ENCODE data around the gene HES2. TPM values are rescaled to one million over a fixed set of nuclear protein-coding genes. Genes with fewer than 3 reads are reported as not detected.

The HES2 gene
- total RNA-seq, 1 experiment from 2014 or later = 1.2 TPM

DNA sequence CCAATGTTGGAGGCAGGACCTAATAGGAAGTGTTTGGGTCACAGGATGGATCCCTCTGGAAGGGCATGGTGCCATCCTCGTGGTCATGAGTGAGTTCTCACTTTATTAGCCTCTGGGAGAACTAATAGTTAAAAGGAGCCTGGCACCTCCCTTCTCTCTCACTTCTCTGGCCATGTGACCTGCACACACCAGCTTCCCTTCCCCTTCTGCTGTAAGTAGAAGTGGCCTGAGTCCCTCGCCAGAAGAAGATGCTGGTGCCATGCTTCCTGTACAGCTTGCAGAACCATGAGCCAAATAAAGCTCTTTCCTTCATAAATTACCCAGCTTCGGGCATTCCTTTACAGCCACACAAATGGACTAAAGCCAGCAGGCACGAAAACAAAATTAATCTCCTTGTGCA lies 49.7 kb downstream of the HES2 start:
- Histone ChIP-seq H2AK5ac (ENCODE audit: insufficient read length, low read length) (no peak overlapping the region), H3K4me2 (ENCODE audit: insufficient read depth, insufficient read length, low read length) (no peak overlapping the region), H3K27ac (ENCODE audit: insufficient read length, low read depth, low read length) (no peak overlapping the region), H2BK12ac (ENCODE audit: insufficient read length, low read depth, low read length) (no peak overlapping the region), H3K4ac (ENCODE audit: low read depth, low read length) (no peak overlapping the region), H3K9ac (ENCODE audit: extremely low read depth, insufficient read length, low read length) (no peak overlapping the region), H3K79me1 (ENCODE audit: insufficient read depth, low read depth, low read length, poor library complexity, severe bottlenecking) (peaks cover 11% of the 10 kb centered on the region), H4K91ac (ENCODE audit: insufficient read length, low read depth, low read length) (no peak overlapping the region), H3K23ac (ENCODE audit: insufficient read length, low read depth, low read length) (no peak overlapping the region), H3K79me2 (ENCODE audit: insufficient read depth, low read length) (peaks cover 13% of the 10 kb centered on the region; the same call in 1 of the 2 replicates), H4K20me1 (ENCODE audit: control insufficient read depth, insufficient read depth, insufficient read length) (no peaks in the 10 kb centered on the region), H3K9me3 (ENCODE audit: control insufficient read depth, low read depth, low read length) (no peaks in the 10 kb centered on the region), H3K14ac (ENCODE audit: insufficient read depth, low read length) (no peak overlapping the region), H3K4me1 (ENCODE audit: insufficient read depth, low read length) (no peaks in the 10 kb centered on the region), H4K8ac (replicated peaks; ENCODE audit: insufficient read length, low read depth, low read length) (no peak overlapping the region), H3T11ph (ENCODE audit: low read length) (no peak overlapping the region), H4K5ac (ENCODE audit: insufficient read length, low read depth, low read length) (no peak overlapping the region), H3K18ac (ENCODE audit: insufficient read length, low read depth, low read length) (no peak overlapping the region), H2AFZ (ENCODE audit: low read length) (no peak overlapping the region), H3K23me2 (ENCODE audit: insufficient read length, low read depth, low read length, poor library complexity, severe bottlenecking) (no peaks in the 10 kb centered on the region), H2BK15ac (ENCODE audit: low read depth, low read length) (no peak overlapping the region), H2BK120ac (ENCODE audit: low read depth, low read length, poor library complexity, severe bottlenecking) (no peak overlapping the region), H3K56ac (ENCODE audit: insufficient read length, low read depth, low read length) (no peak overlapping the region), H2BK20ac (ENCODE audit: low read depth, low read length, poor library complexity, severe bottlenecking) (no peak overlapping the region), H3K27me3 (ENCODE audit: insufficient read depth, low read length) (no peaks in the 10 kb centered on the region), H2BK5ac (ENCODE audit: insufficient read length, low read length) (no peak overlapping the region)
- Mint-ChIP-seq H3K27me3 (ENCODE audit: low read depth) (no peaks in the 10 kb centered on the region), H3K4me3 (no peak overlapping the region), H3K27ac (no peak overlapping the region), H3K4me1 (peaks cover 0 to 5% of the 10 kb centered on the region in 2 experiments; a peak in 2 of 4 replicates), H3K9me3 (no peaks in the 10 kb centered on the region; a peak in 1 of 5 replicates), H3K36me3 (ENCODE audit: insufficient read depth in 1 of 3, low read depth in 3 of 3) (peaks cover 0 to 2% (median 1%) of the 10 kb centered on the region in 3 experiments; a peak in 6 of 7 replicates)
- DNase-seq = no peak
- no CpG with 5 or more reads among the region's 4 CpGs for WGBS (ENCODE audit: extremely low coverage, insufficient read length, low lambda C conversion rate)
- TF ChIP-seq, protein P1, sequence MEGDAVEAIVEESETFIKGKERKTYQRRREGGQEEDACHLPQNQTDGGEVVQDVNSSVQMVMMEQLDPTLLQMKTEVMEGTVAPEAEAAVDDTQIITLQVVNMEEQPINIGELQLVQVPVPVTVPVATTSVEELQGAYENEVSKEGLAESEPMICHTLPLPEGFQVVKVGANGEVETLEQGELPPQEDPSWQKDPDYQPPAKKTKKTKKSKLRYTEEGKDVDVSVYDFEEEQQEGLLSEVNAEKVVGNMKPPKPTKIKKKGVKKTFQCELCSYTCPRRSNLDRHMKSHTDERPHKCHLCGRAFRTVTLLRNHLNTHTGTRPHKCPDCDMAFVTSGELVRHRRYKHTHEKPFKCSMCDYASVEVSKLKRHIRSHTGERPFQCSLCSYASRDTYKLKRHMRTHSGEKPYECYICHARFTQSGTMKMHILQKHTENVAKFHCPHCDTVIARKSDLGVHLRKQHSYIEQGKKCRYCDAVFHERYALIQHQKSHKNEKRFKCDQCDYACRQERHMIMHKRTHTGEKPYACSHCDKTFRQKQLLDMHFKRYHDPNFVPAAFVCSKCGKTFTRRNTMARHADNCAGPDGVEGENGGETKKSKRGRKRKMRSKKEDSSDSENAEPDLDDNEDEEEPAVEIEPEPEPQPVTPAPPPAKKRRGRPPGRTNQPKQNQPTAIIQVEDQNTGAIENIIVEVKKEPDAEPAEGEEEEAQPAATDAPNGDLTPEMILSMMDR (conservative IDR thresholded peaks at IDR 0.05) = no peak
